Measurements from ENCODE around the gene BCL11B. TPM values are rescaled to one million over a fixed set of nuclear protein-coding genes. Genes with fewer than 3 reads are reported as not detected.

BCL11B gene
- total RNA-seq, 1 experiment from 2014 or later: 0.24 TPM

- intact Hi-C loops (cut with micrococcal nuclease; ENCODE audit: unreplicated experiment): no loop called here
- H3K4me3 Mint-ChIP-seq (ENCODE audit: low read depth, unreplicated experiment): no peak overlapping the region
These were observed 123.0 kb downstream of the BCL11B start for GRCh38 chr14:99148861-99149610.

DNA sequence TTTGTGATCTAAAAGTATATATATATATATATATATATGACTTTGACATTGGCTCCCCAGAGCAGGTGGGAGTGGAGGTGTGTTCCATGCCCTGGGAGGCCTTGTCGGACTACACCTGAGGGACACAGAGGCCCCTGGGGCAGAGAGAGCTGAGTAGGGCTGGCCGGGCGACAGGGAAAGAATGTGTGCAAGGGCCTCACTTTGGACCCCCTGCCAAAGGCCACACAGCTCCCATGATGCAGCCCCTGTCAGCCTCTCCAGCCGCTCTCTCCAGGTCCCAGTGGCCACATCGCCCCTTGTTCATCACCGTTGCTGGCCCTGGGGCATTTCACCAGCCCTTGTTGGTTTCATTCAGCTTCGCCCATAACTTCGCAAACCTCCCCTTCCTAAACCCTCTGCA, 123.9 kb downstream of the BCL11B start:
- CTCF ChIA-PET: interaction anchor here (0.7 kb wide), 1 partner anchor 117 kb away, joined by 3 read pairs; no protein-coding TSS in a partner anchor
- no TSS peak for BruUV-seq (replicated peaks)
- TF ChIP-seq, protein P1, sequence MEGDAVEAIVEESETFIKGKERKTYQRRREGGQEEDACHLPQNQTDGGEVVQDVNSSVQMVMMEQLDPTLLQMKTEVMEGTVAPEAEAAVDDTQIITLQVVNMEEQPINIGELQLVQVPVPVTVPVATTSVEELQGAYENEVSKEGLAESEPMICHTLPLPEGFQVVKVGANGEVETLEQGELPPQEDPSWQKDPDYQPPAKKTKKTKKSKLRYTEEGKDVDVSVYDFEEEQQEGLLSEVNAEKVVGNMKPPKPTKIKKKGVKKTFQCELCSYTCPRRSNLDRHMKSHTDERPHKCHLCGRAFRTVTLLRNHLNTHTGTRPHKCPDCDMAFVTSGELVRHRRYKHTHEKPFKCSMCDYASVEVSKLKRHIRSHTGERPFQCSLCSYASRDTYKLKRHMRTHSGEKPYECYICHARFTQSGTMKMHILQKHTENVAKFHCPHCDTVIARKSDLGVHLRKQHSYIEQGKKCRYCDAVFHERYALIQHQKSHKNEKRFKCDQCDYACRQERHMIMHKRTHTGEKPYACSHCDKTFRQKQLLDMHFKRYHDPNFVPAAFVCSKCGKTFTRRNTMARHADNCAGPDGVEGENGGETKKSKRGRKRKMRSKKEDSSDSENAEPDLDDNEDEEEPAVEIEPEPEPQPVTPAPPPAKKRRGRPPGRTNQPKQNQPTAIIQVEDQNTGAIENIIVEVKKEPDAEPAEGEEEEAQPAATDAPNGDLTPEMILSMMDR (IDR thresholded peaks at IDR 0.05; ENCODE audit: unreplicated experiment): no peak
- no peaks in the 10 kb centered on the region for H3K36me3 Mint-ChIP-seq (ENCODE audit: insufficient read depth, unreplicated experiment)
- no peaks in the 10 kb centered on the region for H3K4me1 Mint-ChIP-seq (ENCODE audit: low read depth, unreplicated experiment)
- no peak overlapping the region for H3K27ac Mint-ChIP-seq (ENCODE audit: unreplicated experiment)
- intact Hi-C loops (cut with micrococcal nuclease; ENCODE audit: unreplicated experiment): no loop called here
- no peak overlapping the region for H3K4me3 Mint-ChIP-seq (ENCODE audit: low read depth, unreplicated experiment)
- DNase-seq: no peak
- H3K27me3 Mint-ChIP-seq (ENCODE audit: unreplicated experiment): no peaks in the 10 kb centered on the region
- no peaks in the 10 kb centered on the region for H3K9me3 Mint-ChIP-seq (ENCODE audit: low read depth, unreplicated experiment)

More at GRCh38 chr14:99148861-99149610, 123.0 kb downstream of the BCL11B start:
- Mint-ChIP-seq H3K9me3 (ENCODE audit: low read depth, unreplicated experiment) (no peaks in the 10 kb centered on the region), H3K36me3 (ENCODE audit: insufficient read depth, unreplicated experiment) (no peaks in the 10 kb centered on the region), H3K27ac (ENCODE audit: unreplicated experiment) (no peak overlapping the region), H3K4me1 (ENCODE audit: low read depth, unreplicated experiment) (no peaks in the 10 kb centered on the region), H3K27me3 (ENCODE audit: unreplicated experiment) (no peaks in the 10 kb centered on the region)
- TF ChIP-seq, protein P1 (IDR thresholded peaks at IDR 0.05; ENCODE audit: unreplicated experiment): no peak
- no peak for DNase-seq
- BruUV-seq (replicated peaks): no TSS peak
- CTCF ChIA-PET: no interaction called here

DNA sequence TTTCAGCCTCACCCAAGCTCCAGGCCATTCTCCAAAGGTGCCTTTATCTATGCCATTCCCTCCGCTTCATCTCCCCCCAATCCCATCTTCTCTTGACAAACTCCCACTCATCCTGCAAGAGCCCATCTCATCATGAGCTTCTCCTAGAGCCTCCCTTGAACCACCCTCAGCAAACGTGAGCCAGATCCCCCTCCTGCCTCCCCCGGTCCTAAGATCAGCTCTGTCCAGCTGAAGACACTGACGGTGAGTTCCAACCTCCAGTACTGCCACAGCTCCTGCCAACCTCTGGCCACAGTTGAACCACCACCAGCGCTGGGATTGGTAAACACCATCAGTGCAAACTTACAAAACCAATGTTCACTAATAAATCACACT, 124.6 kb downstream of the BCL11B start:
- no peak for DNase-seq
- TF ChIP-seq, protein P1 (IDR thresholded peaks at IDR 0.05; ENCODE audit: unreplicated experiment): no peak
- Mint-ChIP-seq H3K27me3 (ENCODE audit: unreplicated experiment) (no peaks in the 10 kb centered on the region), H3K36me3 (ENCODE audit: insufficient read depth, unreplicated experiment) (no peaks in the 10 kb centered on the region), H3K4me3 (ENCODE audit: low read depth, unreplicated experiment) (no peak overlapping the region), H3K27ac (ENCODE audit: unreplicated experiment) (no peak overlapping the region), H3K9me3 (ENCODE audit: low read depth, unreplicated experiment) (no peaks in the 10 kb centered on the region), H3K4me1 (ENCODE audit: low read depth, unreplicated experiment) (no peaks in the 10 kb centered on the region)
- intact Hi-C loops (cut with micrococcal nuclease; ENCODE audit: unreplicated experiment): no loop called here
- CTCF ChIA-PET: interaction anchor here (0.7 to 0.8 kb wide), 2 partner anchors 71 to 118 kb away, joined by 3 to 7 read pairs; no protein-coding TSS in a partner anchor
- BruUV-seq (replicated peaks): no TSS peak

- H3K4me1 Mint-ChIP-seq (ENCODE audit: low read depth, unreplicated experiment): no peaks in the 10 kb centered on the region
- intact Hi-C loops (cut with micrococcal nuclease; ENCODE audit: unreplicated experiment): no loop called here
- no TSS peak for BruUV-seq (replicated peaks)
- TF ChIP-seq, protein P1 (IDR thresholded peaks at IDR 0.05; ENCODE audit: unreplicated experiment): no peak
- no peaks in the 10 kb centered on the region for H3K9me3 Mint-ChIP-seq (ENCODE audit: low read depth, unreplicated experiment)
- no peak overlapping the region for H3K4me3 Mint-ChIP-seq (ENCODE audit: low read depth, unreplicated experiment)
- H3K27me3 Mint-ChIP-seq (ENCODE audit: unreplicated experiment): no peaks in the 10 kb centered on the region
- CTCF ChIA-PET: interaction anchor here (0.8 kb wide), 1 partner anchor 71 kb away, joined by 7 read pairs; no protein-coding TSS in a partner anchor
- DNase-seq: no peak
- no peaks in the 10 kb centered on the region for H3K36me3 Mint-ChIP-seq (ENCODE audit: insufficient read depth, unreplicated experiment)
- H3K27ac Mint-ChIP-seq (ENCODE audit: unreplicated experiment): no peak overlapping the region
These were observed 125.2 kb downstream of the BCL11B start for GRCh38 chr14:99146616-99147365.
